Adrenal gland (tissue), 12 donors: ENCODE measurements around the gene TJP2. TPM values are rescaled to one million over a fixed set of nuclear protein-coding genes. Genes with fewer than 3 reads are reported as not detected.
A peak's percentile ranks its signal among the peaks of the same experiment; 100 is the strongest.

ENCODE experiments used
- DNase-seq, 7 donors: peaks; one replicate each; pipeline ENCODE4 v3.0.0-alpha.2; 2019 to 2020
- H3K27ac ChIP-seq, 5 donors: fragments of 200-600 bp; sonication (generic) in 4 of 5; 1 replicate in 3 of 5; 2 replicates in 2 of 5; pipeline versions ENCODE4 v1.5.1 to v1.8.0; 2016 to 2020; ENCODE audit warnings: mild to moderate bottlenecking in 1 of 5
- H3K27me3 ChIP-seq: fragments of 200-600 bp; 2 replicates; pipeline ENCODE4 v1.8.0; 2021
- H3K36me3 ChIP-seq, 2 donors: fragments of 200-600 bp; replicated peaks in 1 of 2; 1 replicate in 1 of 2; 2 replicates in 1 of 2; pipeline versions ENCODE4 v1.5.1 to v1.8.0; 2018 to 2022
- H3K4me1 ChIP-seq, 2 donors: fragments of 200-600 bp; replicated peaks in 1 of 2; 1 replicate in 1 of 2; 2 replicates in 1 of 2; pipeline versions ENCODE4 v1.5.1 to v1.8.0; 2018 to 2021
- H3K4me3 ChIP-seq, 4 donors: fragments of 200-600 bp; sonication (generic) in 3 of 4; one replicate each; pipeline ENCODE4 v1.5.1; 2016 to 2018
- H3K9me3 ChIP-seq, 3 donors: fragments of 200-600 bp; sonication (generic) in 1 of 3; replicated peaks in 1 of 3; 1 replicate in 2 of 3; 2 replicates in 1 of 3; pipeline versions ENCODE4 v1.5.1 to v1.8.0; 2016 to 2021
- POLR2A ChIP-seq, 2 donors: fragments of 450-650 bp; IDR thresholded peaks; one replicate each; pipeline ENCODE4 v1.6.1; 2017; ENCODE audit warnings: antibody characterized with exemption in 2 of 2, mild to moderate bottlenecking in 2 of 2, moderate library complexity in 1 of 2
- WGBS, 4 donors: extraction: QIAGEN DNeasy Blood & Tissue Kit in 2 of 4; methylation state at CpG; one replicate each; pipeline versions ENCODE4 v1.1.5 to v1.1.7; 2013 to 2017; 5-methylcytosine and 5-hydroxymethylcytosine counted together
- intact Hi-C, 2 donors: fragments of 100-400 bp; cut with DNase I; formaldehyde crosslinking; loops; one replicate each; pipeline versions ENCODE4 v1.14.1 to v1.15.0; 2022 to 2023
- polyA plus RNA-seq, 3 donors: library from polyadenylated mRNA; stranded (reverse); fragments of 200-250 nt in 2 of 3; fragments of 350-450 nt in 1 of 3; fragmentation: Illumina TruSeq in 1 of 3; extraction: RNeasy Lipid Tissue Mini Kit (QIAGEN cat#74804) in 1 of 3; gene quantifications; one replicate each; pipeline ENCODE4 v1.2.3, GENCODE V29; 2013 to 2014
- total RNA-seq, 9 donors: library from RNA; depleted of rRNA in 4 of 9; stranded (reverse); fragments of >200 nt in 4 of 9; fragments of 120-200 nt in 1 of 9; fragmentation: NEBNext Ultra II Directional in 1 of 9; extraction: Animal tissue kit (Norgen Biotek cat#: 25700) in 1 of 9; gene quantifications; one replicate each; pipeline versions ENCODE4 v1.1.0 to v1.2.4, GENCODE V29; 2013 to 2023
- TF ChIP-seq, protein P1 (sequence below), 6 experiments: fragments of 450-650 bp in 4 of 6; fragments of 200-600 bp in 2 of 6; sonication (generic) in 1 of 6; IDR thresholded peaks; 1 replicate in 5 of 6; 2 replicates in 1 of 6; pipeline versions ENCODE4 v1.5.1 to v1.8.0; 2016 to 2021; ENCODE audit warnings: antibody characterized with exemption in 6 of 6, mild to moderate bottlenecking in 2 of 6, moderate library complexity in 1 of 6
- donor health status: healthy with polysubstance abuse.
- donor health status: Bipolar disorder and iron deficiency.
- donor health status: DM: yes; HTN: yes; CAD: no.
- donor health status: DM: no; HTN: no; CAD: no.
- donor health status: DM: no; HTN: no; CAD: no.
- donor health status: DM: yes; HTN: yes; CAD: no.

Gene TJP2
- total and polyA plus RNA-seq, 12 donors, result 14.5 to 108 (median 30.2) TPM

DNA sequence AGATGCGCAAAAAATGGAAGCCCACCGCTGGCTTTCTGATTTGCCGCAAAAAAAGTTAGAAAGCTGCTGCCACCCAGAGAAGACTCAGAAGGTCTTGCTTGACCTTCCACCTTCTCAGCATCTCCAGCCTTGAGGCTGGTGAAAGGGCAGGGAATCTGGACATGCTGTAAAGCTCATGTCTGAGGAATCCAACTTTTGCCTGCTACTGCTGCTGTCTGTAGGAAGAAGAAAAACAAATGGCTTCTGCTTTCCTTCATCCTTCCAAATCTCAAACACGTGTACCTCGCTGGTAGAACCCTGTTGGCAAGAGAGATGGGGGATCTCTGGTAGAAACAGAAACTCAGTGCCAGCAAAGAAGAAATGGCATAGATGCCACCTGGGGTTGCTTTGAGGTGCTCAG, 10.2 kb downstream of the TJP2 start:
- 94 to 97% (median 96%) methylated on average over 5 of the region's 5 CpGs for WGBS, 4 donors
- Histone ChIP-seq H3K4me3 (no peak overlapping the region), H3K27me3 (no peaks in the 10 kb centered on the region), H3K36me3 (no peaks in the 10 kb centered on the region), H3K9me3 (no peaks in the 10 kb centered on the region), H3K27ac (no peak overlapping the region), H3K4me1 (peaks cover 0 to 42% of the 10 kb centered on the region in 2 donors)
- TF ChIP-seq, protein P1, sequence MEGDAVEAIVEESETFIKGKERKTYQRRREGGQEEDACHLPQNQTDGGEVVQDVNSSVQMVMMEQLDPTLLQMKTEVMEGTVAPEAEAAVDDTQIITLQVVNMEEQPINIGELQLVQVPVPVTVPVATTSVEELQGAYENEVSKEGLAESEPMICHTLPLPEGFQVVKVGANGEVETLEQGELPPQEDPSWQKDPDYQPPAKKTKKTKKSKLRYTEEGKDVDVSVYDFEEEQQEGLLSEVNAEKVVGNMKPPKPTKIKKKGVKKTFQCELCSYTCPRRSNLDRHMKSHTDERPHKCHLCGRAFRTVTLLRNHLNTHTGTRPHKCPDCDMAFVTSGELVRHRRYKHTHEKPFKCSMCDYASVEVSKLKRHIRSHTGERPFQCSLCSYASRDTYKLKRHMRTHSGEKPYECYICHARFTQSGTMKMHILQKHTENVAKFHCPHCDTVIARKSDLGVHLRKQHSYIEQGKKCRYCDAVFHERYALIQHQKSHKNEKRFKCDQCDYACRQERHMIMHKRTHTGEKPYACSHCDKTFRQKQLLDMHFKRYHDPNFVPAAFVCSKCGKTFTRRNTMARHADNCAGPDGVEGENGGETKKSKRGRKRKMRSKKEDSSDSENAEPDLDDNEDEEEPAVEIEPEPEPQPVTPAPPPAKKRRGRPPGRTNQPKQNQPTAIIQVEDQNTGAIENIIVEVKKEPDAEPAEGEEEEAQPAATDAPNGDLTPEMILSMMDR (IDR thresholded peaks at IDR 0.05), result no peak
- TF ChIP-seq POLR2A (IDR thresholded peaks at IDR 0.05), result no peak
- DNase-seq, result no peak
- intact Hi-C loops, result no loop called here

DNA sequence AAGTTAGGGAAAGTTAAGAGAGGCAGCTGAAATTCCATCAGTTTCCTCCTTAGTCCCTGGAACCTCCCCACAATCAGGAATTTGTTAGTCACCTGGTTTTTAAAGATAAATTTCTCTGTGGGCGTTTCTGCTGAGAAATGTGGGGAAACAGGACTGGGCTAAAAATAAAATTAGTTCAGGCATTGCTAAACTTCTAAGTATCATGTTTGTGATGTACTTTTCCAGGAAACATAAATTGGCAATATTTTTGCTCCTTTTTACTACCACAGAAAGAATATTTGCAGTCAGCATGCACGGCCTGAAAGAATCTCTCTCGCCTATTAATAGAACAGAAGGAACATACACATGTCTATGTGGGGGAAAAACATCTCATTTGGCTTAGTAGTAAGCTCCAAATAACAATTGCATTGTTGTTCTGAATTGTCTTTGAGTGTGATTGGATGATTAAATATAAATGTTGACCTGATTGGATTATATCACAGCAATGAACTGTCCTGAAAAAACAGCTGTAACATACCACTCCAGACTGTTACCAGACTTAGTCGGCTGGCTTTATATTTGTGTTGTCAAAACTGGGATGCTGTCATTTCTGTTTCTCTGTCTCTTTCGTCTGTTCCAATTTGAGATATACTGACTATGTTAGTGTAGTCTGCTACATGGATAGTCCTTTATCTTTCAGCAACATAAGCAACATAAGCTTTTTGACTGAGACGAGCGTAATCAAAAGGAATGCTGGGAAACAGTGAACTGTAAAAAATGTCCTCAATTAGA, 12.9 kb downstream of the TJP2 start:
- DNase-seq, result peak in 1 of 7 donors; percentile 19
- Histone ChIP-seq H3K4me1 (peaks cover 0 to 24% of the 10 kb centered on the region in 2 donors), H3K4me3 (peak overlapping the region in 1 of 4 donors; percentile 25)

DNA sequence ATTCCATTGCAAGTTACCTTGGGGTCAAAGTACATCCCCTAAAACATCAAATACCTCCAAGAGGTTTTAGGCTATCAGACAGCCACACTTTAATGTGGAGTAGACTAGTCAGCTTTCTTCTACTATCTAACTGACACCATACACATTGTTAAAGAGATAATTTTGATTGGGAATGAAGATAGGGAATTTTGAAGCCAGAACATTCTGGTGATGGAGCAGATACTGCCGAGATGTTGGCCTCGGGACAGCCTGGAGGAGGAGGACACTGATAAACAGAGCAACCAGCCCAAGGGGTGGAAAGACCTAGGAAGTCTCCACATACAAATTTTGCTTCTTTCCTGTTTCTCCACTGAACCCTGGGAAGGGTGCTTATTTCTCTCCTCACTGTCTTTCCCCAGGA, 14.9 kb downstream of the TJP2 start:
- TF ChIP-seq, protein P1 (IDR thresholded peaks at IDR 0.05), result no peak
- TF ChIP-seq POLR2A (IDR thresholded peaks at IDR 0.05), result no peak
- Histone ChIP-seq H3K36me3 (no peaks in the 10 kb centered on the region), H3K4me1 (peaks cover 0 to 32% of the 10 kb centered on the region in 2 donors), H3K27ac (no peak overlapping the region), H3K4me3 (no peak overlapping the region), H3K9me3 (no peaks in the 10 kb centered on the region), H3K27me3 (no peaks in the 10 kb centered on the region)
- DNase-seq, result no peak
- WGBS, 4 donors, result 81 to 92% (median 88%) methylated on average over 2 of the region's 2 CpGs
- intact Hi-C loops, result no loop called here

More for the DNA sequence above, 12.9 kb downstream of the TJP2 start:
- TF ChIP-seq, protein P1 (IDR thresholded peaks at IDR 0.05), result no peak
- TF ChIP-seq POLR2A (IDR thresholded peaks at IDR 0.05), result no peak
- Histone ChIP-seq H3K27ac (peak overlapping the region in 4 of 5 donors; percentile 15 to 73 (median 44)), H3K36me3 (no peaks in the 10 kb centered on the region), H3K9me3 (no peaks in the 10 kb centered on the region), H3K27me3 (no peaks in the 10 kb centered on the region)
- 53 to 59% (median 56%) methylated on average over 7 of the region's 7 CpGs for WGBS, 4 donors
- intact Hi-C loops, result no loop called here

DNA sequence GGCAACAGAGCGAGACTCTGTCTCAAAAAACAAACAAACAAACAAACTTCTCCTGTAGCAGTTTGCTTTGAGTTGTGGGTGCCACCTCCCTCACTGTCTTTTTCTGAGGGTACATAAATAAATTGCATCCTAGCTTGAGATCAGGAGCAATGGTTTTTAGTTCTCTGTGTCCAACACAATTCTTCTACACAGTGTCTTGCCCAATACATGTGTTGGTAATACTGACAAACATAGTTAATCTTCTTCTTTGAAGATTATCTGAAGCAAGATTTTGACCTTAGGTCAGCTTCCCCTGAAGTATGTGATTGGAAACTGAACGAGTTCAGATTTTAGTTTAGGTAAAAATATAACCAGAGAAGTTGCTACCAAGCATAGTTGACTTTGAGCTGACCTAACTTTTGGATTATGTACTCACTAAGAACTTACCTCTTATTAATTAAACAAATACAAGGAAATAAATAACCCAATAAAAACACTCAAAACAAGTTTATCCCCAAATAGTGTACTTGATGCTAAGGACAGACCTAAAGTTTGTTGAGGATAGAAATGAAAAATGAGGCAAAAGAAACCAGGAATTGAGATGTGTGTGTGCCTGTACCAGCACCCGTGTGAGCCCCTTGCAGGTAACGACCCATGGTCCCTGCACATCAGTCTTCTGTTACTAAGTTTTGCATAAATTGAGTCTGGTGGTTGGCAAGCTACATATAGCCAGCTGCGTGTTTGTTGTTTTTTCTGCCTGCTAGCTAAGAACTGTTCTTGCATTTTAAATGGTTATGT, 16.2 kb downstream of the TJP2 start:
- H3K27me3 ChIP-seq, result no peaks in the 10 kb centered on the region
- no peak overlapping the region for H3K4me3 ChIP-seq
- H3K4me1 ChIP-seq, result peaks cover 0 to 33% of the 10 kb centered on the region in 2 donors
- TF ChIP-seq, protein P1 (IDR thresholded peaks at IDR 0.05), result no peak
- no peak for TF ChIP-seq POLR2A (IDR thresholded peaks at IDR 0.05)
- intact Hi-C loops, result loop anchor here in 1 of 2 donors (5.0 kb wide), 1 partner anchor 138 kb away; no protein-coding TSS in a partner anchor
- no peaks in the 10 kb centered on the region for H3K36me3 ChIP-seq
- no peak overlapping the region for H3K27ac ChIP-seq
- no peaks in the 10 kb centered on the region for H3K9me3 ChIP-seq
- 53 to 89% (median 79%) methylated on average over 4 to 5 of the region's 5 CpGs for WGBS, 4 donors
- DNase-seq, result no peak
